Peyer's patch (tissue), 4 donors: ENCODE results near the gene SMIM10L2A. TPM values are rescaled to one million over a fixed set of nuclear protein-coding genes. Genes with fewer than 3 reads are reported as not detected.

Experiments
- DNase-seq, 3 donors: peaks; one replicate each; pipeline ENCODE4 v3.0.0-alpha.2; 2017 to 2019
- H3K27ac ChIP-seq, 4 donors: fragments of 200-600 bp; sonication (generic); one replicate each; pipeline ENCODE4 v1.5.1; 2016 to 2019
- H3K27me3 ChIP-seq, 2 donors: fragments of 200-600 bp; sonication (generic); one replicate each; pipeline ENCODE4 v1.5.1; 2019
- H3K36me3 ChIP-seq, 3 donors: fragments of 200-600 bp; sonication (generic); one replicate each; pipeline ENCODE4 v1.5.1; 2016 to 2019
- H3K4me1 ChIP-seq, 4 donors: fragments of 200-600 bp; sonication (generic); one replicate each; pipeline ENCODE4 v1.5.1; 2016 to 2019
- H3K4me3 ChIP-seq, 4 donors: fragments of 200-600 bp; sonication (generic); 1 replicate in 3 of 4; 2 replicates in 1 of 4; pipeline ENCODE4 v1.5.1; 2016 to 2019; ENCODE audit warnings: mild to moderate bottlenecking in 1 of 4
- H3K9me3 ChIP-seq, 4 donors: fragments of 200-600 bp; sonication (generic); one replicate each; pipeline ENCODE4 v1.5.1; 2016 to 2019; ENCODE audit warnings: mild to moderate bottlenecking in 1 of 4
- POLR2A ChIP-seq, 2 donors: fragments of 450-650 bp; IDR thresholded peaks; one replicate each; pipeline ENCODE4 v1.5.1; 2017; ENCODE audit warnings: antibody characterized with exemption in 2 of 2, mild to moderate bottlenecking in 2 of 2, moderate library complexity in 2 of 2
- total RNA-seq, 4 donors: library from RNA; depleted of rRNA; stranded (reverse); fragments of >200 nt; gene quantifications; one replicate each; pipeline ENCODE4 v1.1.0, GENCODE V29; 2016
- TF ChIP-seq, protein P1 (sequence below), 6 experiments: fragments of 450-650 bp in 4 of 6; fragments of 200-600 bp in 2 of 6; sonication (generic) in 1 of 6; IDR thresholded peaks; one replicate each; pipeline ENCODE4 v1.5.1; 2017 to 2019; ENCODE audit warnings: antibody characterized with exemption in 6 of 6, mild to moderate bottlenecking in 3 of 6, moderate library complexity in 1 of 6

SMIM10L2A gene
- total RNA-seq: 1 to 10 TPM in 1 of 4 donors, under 1 TPM in 1, not detected in 2; 0.35 to 1.2 TPM

DNA sequence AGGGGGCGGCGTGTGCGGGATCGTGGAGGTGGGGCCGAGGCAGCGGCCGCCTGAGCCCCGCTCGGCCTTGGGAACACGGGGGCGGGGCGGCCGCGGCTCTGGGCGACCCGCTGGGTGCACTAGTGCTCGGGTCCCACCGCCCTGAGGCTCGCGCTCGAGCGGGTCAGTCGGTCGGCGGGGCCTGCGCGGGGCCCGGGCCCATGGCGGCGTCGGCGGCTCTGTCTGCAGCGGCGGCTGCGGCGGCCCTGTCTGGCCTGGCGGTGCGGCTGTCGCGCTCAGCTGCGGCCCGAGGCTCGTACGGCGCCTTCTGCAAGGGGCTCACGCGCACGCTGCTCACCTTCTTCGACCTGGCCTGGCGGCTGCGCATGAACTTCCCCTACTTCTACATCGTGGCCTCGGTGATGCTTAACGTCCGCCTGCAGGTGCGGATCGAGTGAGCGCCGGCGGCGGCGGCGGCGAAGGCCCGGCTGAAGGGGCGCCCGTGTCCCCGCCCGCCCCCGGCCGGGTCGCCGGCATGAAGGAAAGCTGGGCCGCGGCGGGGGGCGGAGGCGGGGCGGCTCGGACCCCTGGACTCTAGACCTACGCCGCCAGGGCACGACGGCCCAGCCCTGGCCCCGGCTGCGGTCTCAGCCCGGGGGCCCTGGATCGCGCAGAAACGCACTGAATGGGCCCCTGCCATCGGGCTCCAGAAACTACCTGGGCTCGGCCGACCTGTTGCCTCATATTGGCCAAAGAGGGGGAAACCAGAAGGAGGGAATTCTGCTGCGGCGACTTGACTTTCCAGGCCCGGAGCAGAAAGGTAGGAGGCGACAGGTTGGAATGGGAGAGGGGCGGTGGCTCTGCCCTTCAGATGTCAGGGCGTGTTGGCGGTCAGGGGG is at the start of gene SMIM10L2A:
Gene SMIM10L2A (plus strand): TSS at position 13 of the 878 bp plus-strand sequence. CDS start 188 bp downstream, at position 201.
- H3K4me1 ChIP-seq: no peaks in the 10 kb centered on the region
- TF ChIP-seq, protein P1, sequence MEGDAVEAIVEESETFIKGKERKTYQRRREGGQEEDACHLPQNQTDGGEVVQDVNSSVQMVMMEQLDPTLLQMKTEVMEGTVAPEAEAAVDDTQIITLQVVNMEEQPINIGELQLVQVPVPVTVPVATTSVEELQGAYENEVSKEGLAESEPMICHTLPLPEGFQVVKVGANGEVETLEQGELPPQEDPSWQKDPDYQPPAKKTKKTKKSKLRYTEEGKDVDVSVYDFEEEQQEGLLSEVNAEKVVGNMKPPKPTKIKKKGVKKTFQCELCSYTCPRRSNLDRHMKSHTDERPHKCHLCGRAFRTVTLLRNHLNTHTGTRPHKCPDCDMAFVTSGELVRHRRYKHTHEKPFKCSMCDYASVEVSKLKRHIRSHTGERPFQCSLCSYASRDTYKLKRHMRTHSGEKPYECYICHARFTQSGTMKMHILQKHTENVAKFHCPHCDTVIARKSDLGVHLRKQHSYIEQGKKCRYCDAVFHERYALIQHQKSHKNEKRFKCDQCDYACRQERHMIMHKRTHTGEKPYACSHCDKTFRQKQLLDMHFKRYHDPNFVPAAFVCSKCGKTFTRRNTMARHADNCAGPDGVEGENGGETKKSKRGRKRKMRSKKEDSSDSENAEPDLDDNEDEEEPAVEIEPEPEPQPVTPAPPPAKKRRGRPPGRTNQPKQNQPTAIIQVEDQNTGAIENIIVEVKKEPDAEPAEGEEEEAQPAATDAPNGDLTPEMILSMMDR (IDR thresholded peaks at IDR 0.05): no peak
- no peak for TF ChIP-seq POLR2A (IDR thresholded peaks at IDR 0.05)
- DNase-seq: peak in 1 of 3 donors; percentile 43
- H3K27me3 ChIP-seq: no peaks in the 10 kb centered on the region
- H3K9me3 ChIP-seq: no peaks in the 10 kb centered on the region
- peak within 1 kb of the TSS; percentile 41 to 59 (median 57) for H3K4me3 ChIP-seq
- H3K36me3 ChIP-seq: no peaks in the 10 kb centered on the region
- H3K27ac ChIP-seq: peak within 1 kb of the TSS in 2 of 4 donors; percentile 30 to 38

GRCh38 chrX:135373357-135373756 is 48.4 kb upstream of the SMIM10L2A start:
- Histone ChIP-seq H3K27me3 (no peaks in the 10 kb centered on the region), H3K4me1 (no peaks in the 10 kb centered on the region), H3K9me3 (peaks cover 0 to 4% (median 0%) of the 10 kb centered on the region in 4 donors), H3K4me3 (no peak overlapping the region), H3K27ac (no peak overlapping the region), H3K36me3 (no peaks in the 10 kb centered on the region)
- no peak for DNase-seq
- TF ChIP-seq, protein P1 (IDR thresholded peaks at IDR 0.05): no peak
- TF ChIP-seq POLR2A (IDR thresholded peaks at IDR 0.05): no peak

GRCh38 chrX:135382260-135382659 is 39.5 kb upstream of the SMIM10L2A start:
- Histone ChIP-seq H3K36me3 (no peaks in the 10 kb centered on the region), H3K4me1 (no peaks in the 10 kb centered on the region), H3K9me3 (no peaks in the 10 kb centered on the region), H3K27me3 (no peaks in the 10 kb centered on the region), H3K4me3 (no peak overlapping the region), H3K27ac (no peak overlapping the region)
- DNase-seq: no peak
- TF ChIP-seq POLR2A (IDR thresholded peaks at IDR 0.05): no peak
- TF ChIP-seq, protein P1 (IDR thresholded peaks at IDR 0.05): no peak

DNA sequence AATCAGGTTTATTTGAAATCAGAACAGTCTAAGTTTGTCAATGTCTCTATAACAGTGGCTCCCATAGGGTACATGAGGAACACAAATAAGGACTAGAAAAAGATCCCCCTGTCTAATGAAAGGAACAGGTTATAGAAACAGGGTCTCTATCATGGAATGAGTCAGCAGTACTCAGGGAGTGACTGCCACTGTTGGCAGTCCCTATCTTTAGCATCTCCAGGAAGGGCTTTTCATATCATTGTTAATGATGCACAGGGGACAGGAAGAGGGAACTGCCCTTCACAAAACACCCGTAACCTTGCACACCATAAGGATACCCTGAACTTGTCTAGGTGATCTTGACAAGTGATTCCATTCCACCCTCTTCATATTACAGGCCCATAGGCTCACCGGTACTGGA is 38.5 kb upstream of the SMIM10L2A start:
- no peak for DNase-seq
- no peaks in the 10 kb centered on the region for H3K9me3 ChIP-seq
- H3K27me3 ChIP-seq: no peaks in the 10 kb centered on the region
- no peaks in the 10 kb centered on the region for H3K4me1 ChIP-seq
- no peak for TF ChIP-seq POLR2A (IDR thresholded peaks at IDR 0.05)
- TF ChIP-seq, protein P1 (IDR thresholded peaks at IDR 0.05): no peak
- H3K36me3 ChIP-seq: no peaks in the 10 kb centered on the region
- H3K27ac ChIP-seq: no peak overlapping the region
- H3K4me3 ChIP-seq: no peak overlapping the region

DNA sequence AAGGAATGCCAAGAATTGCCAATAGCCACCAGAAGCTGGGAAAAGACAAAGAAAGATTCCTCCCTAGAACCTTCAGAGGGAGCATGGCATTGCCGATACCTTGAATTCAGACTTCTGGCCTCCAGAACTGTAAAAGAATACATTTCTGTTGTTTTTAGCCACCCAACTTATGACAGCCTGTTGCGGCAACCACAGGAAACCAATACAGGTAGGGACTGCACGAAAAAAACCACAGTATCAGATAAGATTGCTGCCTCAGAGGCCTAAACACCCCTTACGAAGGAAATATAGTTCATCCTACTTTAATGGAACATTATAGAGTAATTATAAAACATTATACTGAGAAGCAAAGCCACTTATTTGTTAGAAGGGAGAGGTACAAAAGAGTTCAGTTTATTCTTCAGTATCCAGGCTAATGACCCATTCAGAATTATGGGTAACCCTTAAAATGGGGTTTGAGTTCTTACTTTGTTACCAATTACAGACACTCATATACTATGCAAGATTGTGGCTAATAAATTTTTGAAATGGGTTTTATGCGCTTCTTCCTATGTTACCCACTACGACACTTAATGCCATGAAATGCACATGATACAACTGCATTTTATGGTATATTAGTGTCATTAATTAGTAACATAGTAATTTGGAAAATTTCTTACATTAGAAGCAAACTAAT is 37.4 kb upstream of the SMIM10L2A start:
- peak in 1 of 3 donors; percentile 53 for DNase-seq
- Histone ChIP-seq H3K27ac (no peak overlapping the region), H3K4me3 (no peak overlapping the region), H3K9me3 (no peaks in the 10 kb centered on the region), H3K27me3 (no peaks in the 10 kb centered on the region), H3K4me1 (no peaks in the 10 kb centered on the region), H3K36me3 (no peaks in the 10 kb centered on the region)
- TF ChIP-seq, protein P1 (IDR thresholded peaks at IDR 0.05): no peak
- no peak for TF ChIP-seq POLR2A (IDR thresholded peaks at IDR 0.05)
